ENCODE data around the gene C9orf78. TPM values are rescaled to one million over a fixed set of nuclear protein-coding genes. Genes with fewer than 3 reads are reported as not detected.

The C9orf78 gene
- total RNA-seq, 1 experiment from 2014 or later: 34.7 TPM

DNA sequence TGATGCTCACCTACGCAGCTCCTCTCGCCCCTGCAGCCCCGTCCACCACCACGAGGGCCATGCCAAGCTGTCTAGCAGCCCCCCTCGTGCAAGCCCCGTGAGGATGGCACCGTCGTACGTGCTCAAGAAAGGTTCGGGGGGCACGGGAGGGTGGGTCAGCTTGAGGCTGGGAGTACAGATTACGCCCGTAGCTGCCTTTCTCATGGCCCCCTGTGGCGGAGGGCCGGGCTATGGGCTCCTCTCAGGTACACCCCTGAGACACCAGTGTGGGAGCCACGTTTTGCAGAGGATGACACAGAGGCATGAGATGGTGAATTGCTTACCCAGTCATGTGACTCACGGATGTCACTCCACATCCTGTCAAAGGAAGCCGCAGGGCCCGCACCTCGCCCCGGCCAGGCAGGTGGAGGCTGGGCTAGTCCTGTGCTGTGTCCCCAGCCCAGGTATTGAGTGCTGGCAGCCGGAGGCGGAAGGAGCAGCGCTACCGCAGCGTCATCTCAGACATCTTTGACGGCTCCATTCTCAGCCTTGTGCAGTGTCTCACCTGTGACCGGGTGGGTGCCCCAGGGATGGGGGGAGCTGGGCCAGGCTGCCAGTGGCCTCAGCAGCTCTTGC is 33.9 kb upstream of the C9orf78 start:
- in situ Hi-C loops (cut with HindIII; ENCODE audit: low pct_unique_long_range_greater_than_20kb, low sequenced_read_pairs): no loop called here
- DNase-seq (ENCODE audit: low read depth): no peak

DNA sequence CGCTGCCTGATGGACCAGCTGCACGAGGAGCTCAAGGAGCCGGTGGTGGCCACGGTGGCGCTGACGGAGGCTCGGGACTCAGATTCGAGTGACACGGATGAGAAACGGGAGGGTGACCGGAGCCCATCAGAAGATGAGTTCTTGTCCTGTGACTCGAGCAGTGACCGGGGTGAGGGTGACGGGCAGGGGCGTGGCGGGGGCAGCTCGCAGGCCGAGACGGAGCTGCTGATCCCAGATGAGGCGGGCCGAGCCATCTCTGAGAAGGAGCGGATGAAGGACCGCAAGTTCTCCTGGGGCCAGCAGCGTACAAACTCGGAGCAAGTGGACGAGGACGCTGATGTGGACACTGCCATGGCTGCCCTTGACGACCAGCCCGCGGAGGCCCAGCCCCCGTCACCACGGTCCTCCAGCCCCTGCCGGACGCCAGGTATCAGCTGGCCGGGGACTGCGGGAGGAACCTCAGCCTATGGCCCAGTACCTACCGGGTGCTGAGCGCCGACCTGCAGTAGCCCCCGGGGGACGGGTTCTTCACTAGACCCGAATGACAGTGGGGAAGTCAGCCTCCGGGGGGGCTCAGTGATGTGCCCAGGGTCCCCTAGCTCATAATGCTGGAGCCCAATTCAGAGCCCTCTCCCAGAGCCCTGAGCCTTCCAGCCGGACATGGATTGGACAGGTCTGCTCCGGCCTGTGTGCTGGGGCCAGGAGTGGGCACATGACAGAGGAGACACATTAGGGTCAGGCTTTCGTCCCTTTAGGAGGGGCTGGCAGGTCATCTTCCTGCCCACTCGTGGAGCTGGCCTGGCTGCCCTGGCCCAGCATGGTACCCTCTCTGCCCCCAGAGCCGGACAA is 33.2 kb upstream of the C9orf78 start:
- no peak for DNase-seq (ENCODE audit: low read depth)
- in situ Hi-C loops (cut with HindIII; ENCODE audit: low pct_unique_long_range_greater_than_20kb, low sequenced_read_pairs): no loop called here

DNA sequence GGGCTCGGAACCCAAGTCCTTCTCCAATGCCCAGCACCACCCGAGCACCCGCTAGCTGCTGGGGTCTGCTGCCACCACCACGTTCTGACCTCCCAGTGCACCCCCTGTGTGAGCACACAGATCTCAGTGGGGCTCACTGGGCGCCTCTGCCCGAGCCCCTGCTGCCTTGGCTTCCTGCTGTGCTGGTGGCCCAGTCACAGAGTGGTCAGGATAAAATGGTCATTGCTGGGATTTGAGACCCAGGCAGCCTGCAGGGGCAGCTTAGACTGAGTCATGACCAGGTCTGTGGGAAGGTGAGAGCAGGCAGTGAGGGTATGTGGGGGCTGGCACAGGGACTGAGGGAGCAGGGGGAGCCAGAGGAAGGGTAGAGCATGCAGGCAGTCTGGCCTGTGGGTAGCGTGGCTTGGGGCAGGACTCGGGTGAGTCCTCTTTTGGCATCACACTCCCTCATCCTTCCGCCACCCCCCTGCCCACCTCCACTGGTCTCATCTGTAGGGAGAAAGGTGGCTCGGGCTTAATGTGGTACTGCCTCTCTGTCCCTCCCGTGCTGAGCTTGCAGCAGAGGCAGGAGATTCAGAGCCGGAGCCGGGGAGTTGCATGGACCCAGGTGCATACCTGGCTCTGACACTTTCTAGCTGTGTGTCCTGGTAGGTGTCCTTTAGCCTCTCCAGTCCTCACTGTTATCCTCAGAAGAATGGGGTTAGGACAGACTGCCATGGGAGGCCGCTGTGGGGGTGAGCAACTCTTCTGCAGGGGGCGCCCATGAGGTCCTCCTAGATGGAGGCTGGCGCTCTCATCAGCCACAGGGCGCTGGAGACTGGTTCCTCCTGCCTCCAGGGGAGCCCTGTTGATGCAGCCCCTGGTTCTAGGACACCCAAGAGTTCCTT is 32.3 kb upstream of the C9orf78 start:
- no peak for DNase-seq (ENCODE audit: low read depth)
- in situ Hi-C loops (cut with HindIII; ENCODE audit: low pct_unique_long_range_greater_than_20kb, low sequenced_read_pairs): no loop called here

DNA sequence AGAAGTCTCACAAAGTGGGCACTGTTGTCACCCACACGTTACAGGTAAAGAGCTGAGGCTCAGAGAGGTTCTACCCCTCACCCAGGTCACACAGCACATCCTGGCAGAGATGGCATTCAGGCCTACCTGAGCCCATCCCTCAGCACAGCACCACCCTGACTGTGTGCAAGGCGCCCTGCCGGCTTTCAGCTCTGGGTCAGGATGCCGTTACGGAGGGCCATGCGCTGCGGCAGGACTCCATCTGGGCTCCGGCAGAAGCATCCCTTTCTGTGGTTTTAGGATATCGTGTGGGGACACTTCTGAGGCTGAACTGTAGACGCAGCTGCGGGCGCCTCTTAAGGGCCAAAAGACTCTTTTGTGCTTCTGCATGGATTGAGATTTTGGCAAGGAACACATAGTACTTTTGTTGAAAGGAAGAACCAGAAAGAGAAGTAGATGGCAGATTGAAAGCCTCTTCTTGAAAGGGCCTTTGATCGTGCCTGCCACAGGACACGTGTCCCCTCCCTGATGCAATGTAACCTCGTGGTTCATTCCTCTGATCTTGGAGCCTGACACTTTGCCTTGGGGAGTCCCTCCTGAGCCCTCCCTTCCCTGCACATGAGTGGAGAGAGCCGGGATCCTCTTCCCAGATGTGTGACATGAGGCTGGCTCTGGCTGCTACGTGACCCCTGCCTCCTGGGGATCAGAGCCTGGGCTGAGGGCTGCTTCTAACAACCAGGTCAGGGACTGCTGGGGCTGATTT is 31.5 kb upstream of the C9orf78 start:
- no peak for DNase-seq (ENCODE audit: low read depth)
- in situ Hi-C loops (cut with HindIII; ENCODE audit: low pct_unique_long_range_greater_than_20kb, low sequenced_read_pairs): no loop called here

DNA sequence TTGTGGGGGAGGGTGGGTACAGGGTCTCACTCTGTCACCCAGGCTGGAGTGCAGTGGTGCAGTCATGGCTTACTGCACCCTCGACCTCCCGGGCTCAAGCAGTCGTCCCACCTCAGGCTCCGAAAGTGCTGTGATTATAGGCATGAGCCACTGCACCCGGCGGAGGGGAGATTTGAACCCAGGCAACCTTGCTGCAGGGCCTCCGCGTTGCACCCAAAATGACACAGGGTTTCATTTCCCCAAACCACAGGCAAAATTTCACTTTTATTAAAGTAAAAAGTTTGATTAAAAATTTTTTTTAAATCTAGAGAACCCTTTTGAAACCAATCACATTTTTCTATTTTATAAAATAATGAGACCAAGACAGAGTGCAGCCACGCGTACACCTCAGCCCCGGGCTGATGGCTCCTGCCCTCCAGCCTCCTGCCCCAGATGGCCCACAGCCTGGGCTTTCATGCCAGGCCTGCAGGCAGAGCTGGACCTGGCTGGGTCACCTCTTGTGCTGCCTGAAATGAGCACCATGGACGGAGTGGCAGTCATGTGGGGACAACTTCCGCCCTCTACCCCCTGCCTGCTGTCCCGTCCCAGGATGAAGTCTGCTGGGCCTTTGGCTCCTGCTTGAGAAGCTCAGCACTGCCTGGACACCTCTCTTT is 30.7 kb upstream of the C9orf78 start:
- no peak for DNase-seq (ENCODE audit: low read depth)

DNA sequence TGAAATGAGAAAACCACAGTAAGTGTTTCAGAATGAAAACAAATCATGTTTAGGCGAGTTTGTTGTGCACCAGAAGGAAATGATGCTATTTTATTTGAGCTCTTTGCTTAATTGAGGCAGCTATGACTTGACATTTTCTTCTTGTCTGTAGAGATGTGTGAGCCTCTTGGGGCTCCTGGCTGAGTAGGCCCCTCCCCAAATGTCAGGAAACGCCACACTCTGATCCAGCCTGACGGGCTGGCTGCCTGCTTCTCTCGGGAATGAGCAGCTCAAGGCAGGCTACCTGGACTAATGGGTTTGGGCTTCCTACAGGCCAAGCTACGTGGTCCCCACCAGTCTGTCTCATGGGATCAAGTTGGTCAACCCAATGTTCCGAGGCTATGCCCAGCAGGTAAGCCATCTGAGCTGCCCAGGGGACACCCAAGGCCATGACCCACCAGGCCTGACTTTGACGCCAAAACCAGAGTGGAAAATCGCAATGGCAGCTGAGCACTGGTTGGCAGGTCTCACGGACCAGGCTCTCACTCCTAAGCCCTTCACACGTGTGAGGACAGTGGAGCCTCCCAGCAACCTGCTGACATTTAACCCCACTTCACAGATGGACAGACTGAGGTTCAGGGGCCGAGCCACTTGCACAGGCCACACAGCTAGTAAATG is 30.0 kb upstream of the C9orf78 start:
- in situ Hi-C loops (cut with HindIII; ENCODE audit: low pct_unique_long_range_greater_than_20kb, low sequenced_read_pairs): no loop called here
- DNase-seq (ENCODE audit: low read depth): no peak

More for the DNA sequence above, 30.7 kb upstream of the C9orf78 start:
- in situ Hi-C loops (cut with HindIII; ENCODE audit: low pct_unique_long_range_greater_than_20kb, low sequenced_read_pairs): no loop called here

DNA sequence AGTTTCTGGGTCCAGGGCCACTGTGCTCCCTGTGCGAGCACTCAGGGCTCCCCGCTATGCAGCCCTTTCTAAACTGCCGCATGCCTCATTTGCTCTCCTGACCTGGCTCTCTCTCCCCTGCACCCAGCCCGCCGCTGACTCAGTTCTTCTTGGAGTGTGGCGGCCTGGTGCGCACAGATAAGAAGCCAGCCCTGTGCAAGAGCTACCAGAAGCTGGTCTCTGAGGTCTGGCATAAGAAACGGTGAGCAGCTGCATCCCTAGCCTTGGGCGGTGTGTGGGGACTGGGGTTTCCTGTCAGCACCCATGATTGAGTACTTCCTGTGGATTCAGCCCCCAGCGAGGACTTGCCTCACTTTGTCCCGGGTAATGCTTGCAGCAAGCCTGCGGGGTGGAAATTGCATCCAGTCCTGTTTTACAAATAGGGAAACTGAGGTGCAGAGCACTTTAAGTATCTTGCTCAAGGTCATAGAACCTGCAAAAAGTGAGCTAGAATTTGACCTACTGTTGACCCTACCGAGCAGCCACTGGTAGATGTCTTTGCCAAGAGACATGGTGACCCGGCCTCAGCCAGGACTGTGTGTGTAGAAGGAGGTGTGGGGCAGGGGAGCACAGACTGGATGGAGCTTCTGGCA is 28.1 kb upstream of the C9orf78 start:
- in situ Hi-C loops (cut with HindIII; ENCODE audit: low pct_unique_long_range_greater_than_20kb, low sequenced_read_pairs): no loop called here
- DNase-seq (ENCODE audit: low read depth): no peak

DNA sequence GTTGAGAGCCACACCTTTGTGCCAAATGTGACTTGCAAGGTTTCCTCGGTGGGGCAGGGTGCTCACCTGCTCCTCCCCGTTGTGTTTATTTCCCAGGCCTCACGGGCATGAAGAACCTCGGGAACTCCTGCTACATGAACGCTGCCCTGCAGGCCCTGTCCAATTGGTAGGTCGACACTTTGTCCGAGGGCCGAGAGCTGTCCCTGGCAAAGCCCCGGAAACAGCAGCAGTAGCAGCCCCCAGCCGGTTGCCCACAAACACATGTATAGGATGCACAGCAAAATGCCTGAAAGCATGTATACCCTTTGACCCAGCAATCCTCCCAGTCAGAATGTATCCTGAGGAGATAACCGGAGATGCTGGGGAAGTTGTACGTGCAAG is 26.4 kb upstream of the C9orf78 start:
- no peak for DNase-seq (ENCODE audit: low read depth)
- in situ Hi-C loops (cut with HindIII; ENCODE audit: low pct_unique_long_range_greater_than_20kb, low sequenced_read_pairs): no loop called here

DNA sequence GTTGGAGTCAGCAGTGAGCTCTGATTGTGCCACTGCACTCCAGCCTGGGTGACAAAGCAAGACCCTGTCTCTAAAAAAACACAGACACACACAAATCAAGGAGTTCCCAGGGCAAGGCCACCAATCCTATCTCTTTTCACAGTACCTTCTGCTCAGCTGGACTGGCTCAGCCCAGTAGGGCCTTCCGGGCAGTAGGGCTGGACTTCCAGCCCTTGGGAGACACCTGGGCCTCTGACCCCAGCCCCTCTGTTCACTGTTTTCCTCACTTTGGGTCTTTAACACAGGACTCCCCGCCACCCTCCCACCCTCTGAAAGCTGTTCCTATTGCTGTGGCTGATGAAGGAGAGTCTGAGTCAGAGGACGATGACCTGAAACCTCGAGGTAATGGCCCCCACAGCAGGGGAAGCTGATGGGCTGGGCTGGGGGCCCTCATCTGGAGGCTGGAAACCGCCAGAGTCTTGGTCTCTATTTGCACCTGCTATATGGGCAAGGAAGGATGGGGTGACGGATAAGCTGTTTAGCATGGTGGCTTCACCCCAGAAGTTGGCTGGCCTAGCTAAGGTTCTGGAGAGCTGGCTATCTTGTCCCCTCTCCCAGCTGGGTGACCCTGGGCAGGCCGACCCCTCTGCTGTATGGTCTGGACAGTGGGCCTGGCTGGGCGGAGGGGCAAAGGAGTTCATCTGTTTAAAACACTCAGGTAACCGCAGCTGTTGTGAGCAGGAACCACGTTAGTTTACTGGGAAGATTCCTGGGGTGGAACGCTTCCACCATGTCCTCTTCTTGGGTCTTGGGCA is 25.8 kb upstream of the C9orf78 start:
- DNase-seq (ENCODE audit: low read depth): no peak
- in situ Hi-C loops (cut with HindIII; ENCODE audit: low pct_unique_long_range_greater_than_20kb, low sequenced_read_pairs): no loop called here

DNA sequence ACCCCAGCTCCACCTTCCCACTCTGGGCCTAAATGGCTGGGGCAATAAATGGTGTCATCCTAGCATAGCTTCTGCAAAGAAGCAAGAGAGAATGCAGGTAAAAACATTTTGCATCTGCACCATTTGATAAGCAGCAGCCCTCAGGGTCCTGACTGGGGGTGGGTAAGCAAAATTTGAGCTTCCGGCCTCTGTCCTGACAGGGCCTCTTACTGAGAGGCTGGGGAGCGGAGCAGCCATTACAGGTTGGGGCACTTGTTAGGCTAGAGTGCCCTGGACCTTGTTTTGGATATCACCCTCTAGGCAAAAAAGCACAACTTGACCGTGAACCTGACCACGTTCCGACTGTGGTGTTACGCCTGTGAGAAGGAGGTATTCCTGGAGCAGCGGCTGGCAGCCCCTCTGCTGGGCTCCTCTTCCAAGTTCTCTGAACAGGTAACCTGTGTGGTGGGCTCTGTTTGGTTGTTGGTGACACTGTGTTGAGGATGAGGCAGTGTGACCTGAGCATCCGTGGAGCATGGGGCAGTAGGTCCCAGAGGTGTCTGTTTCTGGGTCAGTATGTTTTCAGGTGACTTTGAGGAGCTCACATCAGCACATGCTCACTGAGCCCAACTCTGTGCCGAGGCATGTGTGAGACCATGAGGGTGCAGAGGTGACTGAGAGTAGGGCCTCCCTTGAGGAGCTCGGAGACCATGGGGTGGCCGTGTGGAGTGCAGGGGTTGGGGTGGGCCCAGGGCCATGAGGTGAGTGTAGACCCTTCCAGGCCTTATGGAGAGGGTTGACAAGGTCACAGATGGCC is 23.3 kb upstream of the C9orf78 start:
- DNase-seq (ENCODE audit: low read depth): no peak
- in situ Hi-C loops (cut with HindIII; ENCODE audit: low pct_unique_long_range_greater_than_20kb, low sequenced_read_pairs): no loop called here

DNA sequence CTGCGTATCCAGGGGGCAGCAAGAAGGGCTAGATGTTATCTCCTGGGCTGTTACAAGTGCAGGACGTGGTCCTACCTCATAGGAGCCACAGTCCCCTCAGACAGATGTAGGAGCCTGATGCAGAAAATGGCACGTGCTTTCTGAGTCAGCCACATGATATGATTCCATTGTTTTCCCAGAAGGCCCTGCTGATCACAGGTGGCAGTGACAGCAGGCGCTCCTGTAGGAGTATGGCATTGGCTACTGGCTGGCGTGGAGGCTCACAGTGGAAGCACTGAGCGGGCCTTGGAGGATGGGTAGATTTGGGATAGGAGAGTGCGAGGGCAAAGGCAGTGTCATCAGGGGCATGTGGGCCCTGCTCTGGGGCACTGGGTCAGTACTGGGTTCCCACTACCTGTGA is 22.1 kb upstream of the C9orf78 start:
- in situ Hi-C loops (cut with HindIII; ENCODE audit: low pct_unique_long_range_greater_than_20kb, low sequenced_read_pairs): no loop called here
- DNase-seq (ENCODE audit: low read depth): no peak

DNA sequence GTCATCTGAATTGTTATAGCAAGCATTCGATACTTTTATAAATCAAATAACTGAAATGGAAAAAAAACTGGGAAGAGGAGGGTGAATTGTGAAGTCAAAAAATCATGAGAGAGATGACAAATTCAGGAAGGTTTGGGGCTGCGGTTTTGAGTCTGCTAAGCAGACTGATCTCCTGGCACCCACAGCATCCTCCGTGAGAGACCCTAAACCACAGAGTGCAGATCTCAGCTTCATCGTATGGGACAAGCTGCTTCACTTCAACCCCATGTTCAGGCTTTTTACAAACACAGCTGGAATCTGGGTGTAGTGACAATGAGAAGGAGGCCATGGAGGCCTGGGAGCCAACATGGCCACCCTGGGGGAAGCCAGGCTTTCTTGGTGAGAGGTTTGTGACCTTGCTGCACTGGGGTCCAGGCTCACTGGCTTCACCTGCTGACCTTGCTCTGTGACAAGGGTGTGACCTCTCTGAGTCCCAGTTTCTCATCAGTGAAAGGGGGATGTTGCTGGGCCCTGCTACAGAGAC is 19.6 kb upstream of the C9orf78 start:
- no peak for DNase-seq (ENCODE audit: low read depth)
- in situ Hi-C loops (cut with HindIII; ENCODE audit: low pct_unique_long_range_greater_than_20kb, low sequenced_read_pairs): no loop called here

DNA sequence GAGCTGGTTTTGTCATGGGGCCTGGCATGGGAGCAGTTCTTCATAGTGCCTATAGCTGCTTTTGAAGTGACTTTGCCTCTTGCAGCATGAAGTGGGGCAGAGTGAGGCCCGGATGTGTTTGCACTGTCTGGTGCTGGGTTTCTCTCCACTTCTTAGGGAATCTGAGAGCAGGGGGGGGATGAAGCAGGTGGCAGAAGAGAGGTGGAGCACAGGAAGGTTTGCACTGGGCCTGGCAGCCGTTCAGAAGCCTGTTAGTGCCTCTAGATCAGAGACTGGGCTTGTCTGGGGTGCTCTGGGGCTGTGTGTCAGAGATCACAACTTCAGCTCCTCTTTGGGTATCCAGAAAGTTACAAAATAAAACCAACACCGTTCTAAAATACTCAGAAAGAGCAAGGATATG is 18.5 kb upstream of the C9orf78 start:
- no peak for DNase-seq (ENCODE audit: low read depth)
- in situ Hi-C loops (cut with HindIII; ENCODE audit: low pct_unique_long_range_greater_than_20kb, low sequenced_read_pairs): no loop called here

DNA sequence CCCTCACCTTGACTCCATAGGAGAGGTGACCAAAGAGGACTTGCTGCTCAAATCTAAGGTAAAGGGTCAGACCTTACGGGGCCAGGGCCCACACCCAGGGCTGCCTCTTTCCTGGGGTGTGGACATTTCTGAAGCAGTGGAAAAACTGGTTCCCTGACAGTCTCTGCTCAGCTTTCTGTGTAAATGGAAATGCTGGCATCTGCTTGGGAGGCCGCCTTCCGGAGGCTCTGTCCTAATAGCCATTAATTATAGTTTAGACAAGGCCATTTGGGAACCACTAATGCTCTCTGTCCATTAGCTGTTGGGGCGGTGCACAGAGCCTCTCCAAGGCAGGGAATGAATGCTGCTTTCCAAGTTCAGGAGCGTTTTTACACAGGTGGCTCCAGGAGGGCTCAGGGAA is 17.5 kb upstream of the C9orf78 start:
- no peak for DNase-seq (ENCODE audit: low read depth)
- in situ Hi-C loops (cut with HindIII; ENCODE audit: low pct_unique_long_range_greater_than_20kb, low sequenced_read_pairs): no loop called here

DNA sequence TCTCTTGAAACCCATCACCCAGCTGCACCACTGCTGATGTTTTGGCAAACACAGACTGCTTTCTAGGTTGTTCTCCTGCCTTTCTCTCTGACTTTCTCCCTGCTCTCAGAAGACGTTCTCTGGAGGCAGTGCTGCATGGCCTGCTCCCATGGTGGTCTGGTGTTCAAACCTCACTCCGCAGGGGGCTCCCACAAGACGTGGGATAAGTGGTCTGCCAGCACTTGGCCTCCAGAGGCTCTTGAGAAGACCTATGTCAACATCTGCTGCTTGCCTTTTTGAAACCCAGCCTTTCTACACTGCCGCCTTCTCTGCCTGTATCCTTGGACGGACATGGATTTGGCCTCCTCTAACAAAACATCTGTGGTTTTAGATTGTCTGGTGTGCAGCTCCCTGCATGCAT is 16.7 kb upstream of the C9orf78 start:
- in situ Hi-C loops (cut with HindIII; ENCODE audit: low pct_unique_long_range_greater_than_20kb, low sequenced_read_pairs): no loop called here
- no peak for DNase-seq (ENCODE audit: low read depth)
